NCI-H748 (cell line): Measurements from ENCODE around the gene FUT7.
A peak's percentile ranks its signal among the peaks of the same experiment; 100 is the strongest.
"Not testable (repeated sequence)": the region's sequence is repeated elsewhere in the genome, so short reads cannot be mapped to it uniquely, and the experiment has no call there.

ENCODE experiments used
- DNase-seq: peaks from one replicate; lab custom pipeline; 2025; ENCODE audit not compliant: unreplicated experiment; lab: John Stamatoyannopoulos, UW

Gene FUT7

DNA sequence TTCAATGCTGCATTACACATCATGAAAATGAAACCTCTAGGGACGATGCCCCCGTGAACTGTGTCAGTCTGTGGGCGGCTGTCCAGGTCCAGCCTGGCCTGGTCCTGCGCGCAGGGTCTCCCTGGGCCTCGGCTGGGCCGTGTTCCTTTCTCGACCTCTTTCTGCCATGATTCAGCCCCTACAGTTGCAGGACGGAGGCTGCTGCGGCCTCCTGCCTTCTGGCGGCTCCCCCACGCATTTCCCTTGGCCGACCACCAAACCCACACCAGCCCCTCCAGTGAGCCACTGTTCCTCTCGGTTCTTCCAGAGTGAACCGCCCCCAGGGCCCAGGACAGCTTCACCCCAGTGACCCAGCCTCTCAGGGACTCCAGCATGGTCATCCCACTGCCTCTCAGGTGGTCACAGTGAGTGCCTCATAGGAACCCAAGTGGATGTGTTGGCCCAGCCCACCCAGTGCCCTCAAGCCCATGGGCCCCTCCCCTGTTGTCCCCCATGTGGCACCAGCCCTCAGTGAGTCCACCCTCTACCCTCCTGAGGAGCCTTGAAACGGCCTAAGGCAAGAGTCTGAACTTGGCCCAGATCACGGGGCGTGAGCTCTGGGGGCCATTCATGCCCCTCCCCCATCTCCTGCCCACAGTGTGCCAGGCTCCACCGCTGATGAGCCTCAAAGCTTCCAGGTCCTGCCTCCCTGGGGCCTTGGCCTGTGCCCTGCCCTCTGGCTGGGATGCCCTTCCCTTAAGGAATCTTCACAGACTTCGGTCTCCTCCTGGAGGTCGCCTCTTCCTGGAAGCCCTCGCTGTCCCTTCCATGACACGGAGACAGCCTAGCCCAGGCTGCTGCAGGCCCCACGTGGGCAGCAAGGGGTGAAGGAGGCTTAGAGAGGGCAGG lies 25.5 kb downstream of the FUT7 start:
- no peak for DNase-seq

GRCh38 chr9:137004285-137004684 lies 27.6 kb downstream of the FUT7 start:
- not testable (repeated sequence) for DNase-seq

- no peak for DNase-seq
These were observed 29.2 kb downstream of the FUT7 start for GRCh38 chr9:137002646-137003041.

DNA sequence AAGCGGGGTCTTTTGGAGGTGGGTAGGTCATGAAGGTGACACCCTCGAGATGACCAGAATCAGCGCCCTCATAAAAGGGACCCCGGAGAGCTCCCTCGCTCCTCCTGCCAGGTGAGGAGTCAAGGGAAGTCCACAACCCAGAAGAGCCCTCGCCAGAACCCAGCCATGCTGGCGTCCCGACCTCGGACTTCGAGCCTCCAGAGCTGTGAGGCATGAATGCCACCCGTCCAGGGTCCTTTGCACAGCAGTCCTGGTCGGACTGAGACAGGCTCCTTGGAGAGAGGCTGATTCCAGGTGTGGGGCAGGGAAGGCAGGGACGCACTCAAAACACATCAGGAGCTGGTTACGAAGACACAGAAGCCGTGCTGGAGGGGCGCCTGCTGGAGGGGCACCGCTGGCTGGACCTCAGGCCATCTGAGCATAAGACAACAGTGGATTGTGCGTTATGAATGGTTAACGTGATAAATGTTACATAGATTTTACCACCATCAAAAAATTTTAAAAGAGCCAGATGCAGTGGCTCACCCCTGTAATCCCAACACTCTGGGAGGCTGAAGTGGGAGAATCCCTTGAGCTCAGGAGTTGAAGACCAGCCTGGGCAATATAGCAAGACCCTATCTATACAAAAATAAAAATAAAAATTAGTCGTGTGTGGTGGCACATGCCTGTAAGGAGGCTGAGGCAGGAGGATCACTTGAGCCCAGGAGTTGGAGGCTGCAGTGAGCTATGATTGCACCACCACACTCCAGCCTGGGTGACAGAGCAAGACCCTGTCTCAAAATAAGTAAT lies 29.8 kb downstream of the FUT7 start:
- DNase-seq = no peak

- DNase-seq = no peak
These were observed 31.5 kb downstream of the FUT7 start for GRCh38 chr9:137000177-137000930.

- DNase-seq = no peak
These were observed 34.1 kb downstream of the FUT7 start for GRCh38 chr9:136997830-136998234.

- no peak for DNase-seq
These were observed 34.5 kb downstream of the FUT7 start for GRCh38 chr9:136997371-136997770.

DNA sequence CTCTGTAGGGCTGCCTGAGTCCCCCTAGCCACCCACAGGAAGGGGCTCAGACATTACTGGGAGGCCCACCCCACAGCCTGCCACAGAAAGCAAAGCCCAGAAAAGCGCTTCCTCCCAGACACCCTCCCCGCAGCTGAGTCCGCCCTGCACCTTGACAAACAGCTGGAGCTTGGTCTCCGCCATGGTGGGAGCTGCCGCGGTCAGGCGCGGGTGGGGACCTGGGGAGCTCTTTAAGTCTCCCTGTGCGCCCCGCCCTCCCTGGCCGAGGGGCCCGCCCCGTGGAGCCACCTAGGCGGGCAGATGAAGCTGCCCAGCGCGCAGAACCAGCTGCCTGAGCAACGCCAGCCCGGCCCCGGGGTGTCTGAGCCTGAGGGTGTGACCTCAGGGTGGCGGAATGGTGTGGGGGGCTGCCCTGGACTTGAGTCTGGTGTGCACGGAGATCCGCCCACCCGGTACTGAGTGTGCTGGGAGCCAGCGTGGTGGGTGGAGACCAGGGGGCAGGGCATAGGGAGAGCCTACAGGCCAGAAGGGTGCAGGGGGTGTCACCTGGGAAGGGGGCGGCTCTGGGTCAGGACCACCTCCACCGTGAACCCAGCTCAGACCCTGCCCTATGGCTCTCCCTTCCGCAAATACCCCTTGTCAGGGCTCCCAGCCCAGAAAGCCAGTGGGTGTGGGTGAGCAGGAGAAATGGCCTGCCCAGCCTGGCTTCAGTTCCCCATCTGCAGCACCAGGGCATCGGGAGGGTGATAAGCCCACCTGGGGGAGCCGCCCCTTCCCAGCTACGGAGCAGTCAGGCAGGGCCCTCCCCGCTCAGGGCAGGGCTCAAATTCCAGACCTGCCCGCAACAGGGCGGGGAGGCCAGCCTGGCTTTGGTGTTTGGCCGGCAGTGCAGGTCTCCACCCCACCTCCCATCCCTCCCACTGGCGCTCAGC lies 35.3 kb downstream of the FUT7 start, which contains the start of gene CLIC3:
CLIC3 (minus strand) TSS at position 208 of the 932 bp plus-strand sequence; CDS start at position 183, 25 bp downstream.
- peak; percentile 41 for DNase-seq

- peak; percentile 19 for DNase-seq
These were observed 36.0 kb downstream of the FUT7 start for GRCh38 chr9:136995772-136996311.

DNA sequence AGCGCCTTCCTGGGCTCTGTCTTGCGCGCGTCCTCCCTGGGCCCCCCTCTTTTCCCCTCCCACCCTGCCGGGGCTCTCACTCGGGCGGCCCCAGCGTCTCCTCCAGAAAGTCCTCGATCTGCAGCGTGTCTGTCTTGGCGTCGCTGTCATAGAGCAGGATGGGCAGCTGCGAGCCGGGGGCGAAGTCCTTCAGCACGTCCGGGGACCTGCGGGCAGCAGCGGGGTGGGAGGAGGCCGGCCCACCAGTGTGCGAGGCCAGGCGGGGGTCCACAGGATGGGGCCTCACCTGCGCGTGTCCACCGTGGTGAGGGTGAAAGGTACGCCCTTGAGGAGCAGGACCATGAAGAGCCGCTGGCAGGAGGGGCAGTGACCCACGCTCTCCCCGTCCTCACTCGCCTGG lies 36.5 kb downstream of the FUT7 start:
- DNase-seq = no peak

- DNase-seq = no peak
These were observed 37.0 kb downstream of the FUT7 start for GRCh38 chr9:136994888-136995230.

DNA sequence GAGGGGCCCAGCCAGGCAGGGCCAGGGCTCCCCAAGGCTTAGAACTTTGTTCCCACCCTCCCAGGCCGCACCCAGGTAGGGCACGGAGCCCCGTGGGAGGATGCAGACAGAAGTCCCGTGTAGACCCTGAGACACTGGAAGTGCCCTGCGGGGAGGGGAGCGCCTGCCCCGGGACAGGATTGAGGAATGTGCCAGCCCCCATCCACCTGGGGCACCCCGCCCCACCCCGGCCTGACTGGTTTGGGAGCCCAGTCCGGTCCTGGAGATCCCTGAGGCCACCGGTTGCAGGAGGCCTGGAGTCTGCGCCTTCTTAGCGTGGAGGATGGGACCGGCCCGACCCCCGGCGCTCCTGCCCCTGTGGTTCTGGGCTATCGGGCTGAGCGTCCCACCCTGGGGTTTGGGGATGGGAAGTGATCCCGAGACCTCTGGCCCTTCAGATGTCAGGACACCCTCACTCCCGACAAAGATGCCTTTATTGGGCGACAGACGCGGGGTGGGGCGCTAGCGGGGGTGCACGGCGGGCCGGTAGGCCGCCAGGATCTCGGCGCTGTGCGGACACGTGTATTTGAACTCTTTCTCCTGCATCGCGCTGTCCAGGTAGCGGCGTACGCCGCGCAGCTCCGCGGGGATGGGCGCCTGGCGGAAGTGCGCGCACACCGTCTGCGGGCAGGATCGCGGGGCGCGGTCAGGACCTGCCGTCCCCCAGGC lies 37.6 kb downstream of the FUT7 start:
- no peak for DNase-seq

- DNase-seq = no peak
These were observed 39.0 kb downstream of the FUT7 start for GRCh38 chr9:136992819-136993369.

- peak; percentile 86 for DNase-seq
These were observed 39.7 kb downstream of the FUT7 start, which contains the start of gene PAXX for GRCh38 chr9:136991993-136992818. TSS of gene PAXX (plus strand) at chr9:136992422. CDS start at chr9:136992444, 22 bp downstream.

DNA sequence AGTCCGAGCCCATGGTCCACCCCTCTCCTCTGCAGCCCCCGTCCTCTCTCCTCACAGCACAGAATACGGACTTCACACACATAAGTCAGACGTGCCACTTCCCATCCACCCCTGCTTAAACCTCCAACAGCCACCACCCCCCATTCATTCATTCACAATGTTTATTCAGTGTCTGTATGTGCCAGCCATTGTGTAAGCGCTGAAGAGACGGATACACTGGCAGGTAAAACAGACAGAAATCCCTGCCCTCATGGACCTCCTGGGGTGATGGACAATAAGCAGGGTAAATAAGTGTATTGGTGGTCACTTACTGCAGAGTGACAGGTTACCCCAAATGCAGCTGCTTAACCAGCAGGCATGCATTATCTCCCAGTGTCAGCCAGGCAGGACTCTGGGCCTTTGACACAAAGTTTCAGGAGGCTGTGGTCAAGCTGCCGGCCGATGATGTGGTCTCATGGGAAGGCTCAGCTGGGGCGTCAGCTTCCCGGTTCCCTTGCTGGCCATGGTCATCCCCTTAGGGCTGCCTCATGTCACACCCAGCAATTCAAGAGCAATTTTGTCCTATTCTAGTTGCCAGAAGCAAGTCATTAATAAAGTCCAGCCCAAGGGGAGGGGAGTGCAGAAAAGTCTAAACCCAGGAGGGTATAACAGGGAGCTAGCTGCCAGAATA lies 41.5 kb downstream of the FUT7 start:
- peak; percentile 97 for DNase-seq

DNA sequence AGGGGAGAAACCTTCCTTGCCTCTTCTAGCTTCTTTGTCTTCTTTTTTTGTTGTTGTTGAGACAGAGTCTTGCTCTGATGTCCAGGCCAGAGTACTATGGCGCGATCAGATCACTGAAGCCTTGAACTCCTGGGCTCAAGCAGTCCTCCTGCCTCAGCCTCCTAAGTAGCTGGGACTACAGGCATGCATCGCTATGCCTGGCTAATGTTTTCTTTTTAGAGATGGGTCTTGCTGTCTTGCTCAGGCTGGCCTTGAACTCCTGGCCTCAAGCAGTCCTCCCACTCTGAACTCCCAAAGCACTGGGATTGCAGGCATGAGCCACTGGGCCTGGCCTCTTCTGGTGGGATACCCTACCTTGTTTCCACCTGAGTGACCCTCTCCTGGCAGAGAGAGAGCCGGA lies 43.0 kb downstream of the FUT7 start:
- no peak for DNase-seq

GRCh38 chr9:136985853-136986252 lies 46.0 kb downstream of the FUT7 start:
- DNase-seq = no peak
